GM18858 (cell line): ENCODE measurements around the gene ZMYM4.
"Not testable (repeated sequence)": the region's sequence is repeated elsewhere in the genome, so short reads cannot be mapped to it uniquely, and the experiment has no call there.

Experiments used
- ATAC-seq: cut with Tn5 transposase; IDR thresholded peaks from one replicate; pipeline ENCODE4 v1.9.1; 2021; ENCODE audit not compliant: unreplicated experiment

Gene ZMYM4

DNA sequence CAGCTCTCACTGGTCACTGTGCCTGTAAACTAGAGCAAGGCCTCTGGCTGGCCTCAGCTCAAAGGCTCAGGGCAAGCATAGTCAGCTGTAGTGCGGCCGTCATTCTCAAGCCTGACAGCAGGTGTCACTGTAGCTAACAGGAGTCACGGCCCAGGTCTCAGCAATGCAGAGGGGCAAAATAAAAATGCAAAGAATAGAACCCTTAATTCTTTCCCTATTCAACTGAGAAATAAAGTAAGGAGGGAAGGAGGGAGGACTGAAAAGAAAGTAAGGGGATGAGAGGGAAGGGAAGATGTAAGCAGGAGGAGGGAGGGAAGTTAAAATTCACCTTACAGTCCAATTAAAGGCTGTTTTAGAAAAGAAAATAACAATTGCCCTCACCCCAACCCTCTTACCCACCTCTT is 182.6 kb downstream of the ZMYM4 start:
- no peak for ATAC-seq

DNA sequence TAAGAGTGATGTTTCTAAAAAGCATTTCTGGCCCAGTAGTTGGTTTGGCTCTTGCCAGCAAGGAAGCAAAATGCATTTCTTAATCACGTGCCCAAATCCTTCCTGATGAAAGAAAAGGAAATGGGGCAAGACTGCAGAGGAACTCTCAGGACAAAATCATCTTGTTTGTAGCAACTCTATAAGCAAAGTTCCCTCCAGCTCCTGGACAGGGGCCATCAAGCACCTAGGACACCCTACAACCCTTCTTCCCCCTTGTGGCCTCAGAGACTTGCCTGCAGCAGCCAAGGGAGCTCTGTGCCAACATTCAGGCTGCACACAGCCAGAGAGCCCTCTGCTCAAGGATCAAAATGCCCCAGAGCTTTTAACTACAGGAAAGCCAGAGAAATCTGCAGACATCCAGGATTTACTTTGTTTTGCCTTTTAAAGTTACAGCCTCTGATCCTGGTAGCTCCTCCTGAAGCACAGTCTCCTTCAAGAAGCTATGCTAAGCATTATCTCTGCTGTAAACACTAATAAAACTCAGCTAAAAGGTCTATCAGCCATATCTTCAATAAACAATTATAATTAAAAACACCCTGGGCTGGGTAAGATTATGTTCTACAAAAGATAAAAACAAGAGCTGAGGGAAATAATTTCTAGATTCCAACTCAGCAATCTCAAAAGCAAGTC is 183.7 kb downstream of the ZMYM4 start:
- ATAC-seq = no peak

DNA sequence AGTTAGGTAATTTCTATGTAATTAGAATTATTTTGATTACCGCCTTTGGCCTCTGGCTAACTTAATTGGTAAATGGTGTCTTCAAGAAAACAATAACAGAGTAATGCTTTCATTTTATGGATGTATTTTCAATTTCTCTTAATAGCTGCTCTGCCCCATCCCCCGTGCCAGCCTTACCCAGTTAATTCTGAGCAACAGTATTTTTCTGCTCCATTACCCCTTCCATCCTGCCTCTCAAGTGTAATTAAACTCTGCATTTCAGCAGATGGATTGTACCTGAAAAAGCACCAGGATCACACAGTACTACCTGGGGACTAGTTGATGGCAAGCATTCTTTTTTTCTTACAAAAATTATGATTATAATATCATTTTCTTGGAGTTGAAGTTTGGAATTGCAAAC is 184.5 kb downstream of the ZMYM4 start:
- ATAC-seq = no peak

DNA sequence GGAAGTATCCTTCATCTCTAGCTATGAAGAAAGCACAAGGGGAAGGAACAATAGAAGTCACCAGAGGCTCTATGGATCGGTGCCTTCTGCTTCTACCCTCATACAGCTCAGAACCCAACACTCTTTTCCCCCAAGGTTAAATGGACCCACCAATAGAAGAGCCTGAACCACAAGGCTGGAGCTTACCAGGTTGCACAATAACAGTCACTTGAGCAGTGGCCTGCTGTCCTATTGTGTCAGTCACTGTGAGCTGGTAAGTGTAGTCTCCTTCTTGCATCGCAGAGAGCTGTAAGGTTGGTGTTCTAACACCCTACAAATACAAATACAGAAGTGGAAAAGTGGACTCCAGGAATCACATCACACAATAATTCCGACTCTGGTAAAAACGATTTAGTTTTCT is 185.7 kb downstream of the ZMYM4 start:
- no peak for ATAC-seq

DNA sequence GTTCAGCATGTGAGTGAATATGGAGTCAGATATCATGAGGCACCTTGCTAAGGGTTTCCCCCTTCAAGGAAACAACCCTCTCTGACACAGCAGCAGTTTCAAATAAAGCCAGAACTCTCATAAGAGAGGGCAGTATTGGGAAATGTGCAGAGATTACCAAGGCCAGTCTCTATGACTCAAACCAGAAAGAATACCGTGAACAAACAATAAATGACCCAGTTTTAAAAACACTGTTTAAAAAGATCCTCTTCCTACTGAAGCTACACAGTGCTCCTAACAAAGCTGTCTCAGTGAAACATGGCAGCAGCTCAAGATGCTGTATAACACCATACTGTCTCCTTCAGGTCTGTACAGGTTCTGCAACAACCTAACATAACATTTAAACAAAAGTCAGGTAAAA is 186.1 kb downstream of the ZMYM4 start:
- no peak for ATAC-seq

DNA sequence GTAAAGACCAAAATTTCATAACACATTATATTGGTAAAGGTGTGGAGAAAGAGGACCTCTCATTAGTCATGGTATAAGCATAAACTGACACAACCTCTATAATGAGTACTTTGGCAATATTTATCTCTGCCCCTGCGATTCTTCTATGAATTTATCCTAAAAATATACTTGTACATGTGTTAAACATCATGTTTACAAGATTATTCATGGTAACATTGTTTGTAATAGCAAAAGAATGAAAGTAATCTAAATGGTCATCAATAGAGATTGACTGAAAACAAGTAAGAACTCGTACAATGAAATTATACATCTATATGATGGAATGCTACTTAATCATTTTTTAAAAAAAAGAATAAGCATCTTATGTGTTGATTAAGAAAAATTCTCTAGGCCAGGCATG is 192.3 kb downstream of the ZMYM4 start:
- ATAC-seq = no peak

DNA sequence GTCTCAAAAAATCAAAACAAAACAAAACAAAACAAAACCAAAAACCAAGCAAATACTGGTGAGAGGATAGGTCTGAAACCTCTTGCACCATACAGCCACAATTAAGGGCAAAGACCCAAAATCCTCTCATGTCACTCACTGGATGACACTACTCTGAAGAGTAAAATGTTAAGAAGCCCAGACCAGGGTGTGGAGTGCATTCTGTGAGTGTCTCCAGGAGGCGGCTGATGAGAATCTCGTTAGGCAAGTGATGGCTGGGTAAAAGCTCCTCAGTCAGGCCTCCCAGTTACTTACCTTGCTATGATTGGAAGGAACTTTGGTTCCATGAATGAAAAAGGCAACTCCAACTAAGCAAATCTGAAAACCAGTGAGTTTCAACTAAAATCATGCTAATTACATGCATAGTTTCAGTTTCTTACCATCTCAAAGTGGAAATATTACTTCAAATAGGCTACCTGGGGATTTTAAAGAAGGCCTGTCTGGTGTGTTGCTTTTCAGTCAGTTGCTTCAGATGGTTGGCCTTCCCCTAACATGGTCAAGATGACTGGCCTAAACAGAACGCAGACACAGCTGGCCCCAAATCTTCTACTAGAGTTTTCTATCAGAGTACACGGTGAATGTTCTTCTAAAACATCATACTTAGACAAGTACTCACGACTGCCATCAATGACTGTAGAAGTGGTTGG is 193.6 kb downstream of the ZMYM4 start:
- no peak for ATAC-seq

DNA sequence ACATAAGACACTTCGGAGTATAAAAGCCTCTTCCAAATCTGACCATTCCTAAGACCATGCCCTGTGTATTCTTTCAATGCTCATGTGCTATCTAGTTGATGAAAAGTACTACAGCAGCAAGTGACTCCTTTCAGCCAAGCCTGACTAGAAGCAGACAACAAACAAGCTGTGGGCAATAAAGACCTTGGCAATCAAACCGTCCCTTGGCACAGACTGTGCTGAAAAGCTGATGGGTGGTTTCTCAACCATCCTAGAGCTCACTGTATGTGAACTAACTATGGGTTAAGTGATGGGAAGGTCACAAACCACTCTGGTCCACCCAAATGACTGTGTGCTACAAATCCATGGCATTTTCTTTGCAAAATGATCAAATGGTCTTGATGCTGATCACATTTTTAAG is 194.7 kb downstream of the ZMYM4 start:
- no peak for ATAC-seq

DNA sequence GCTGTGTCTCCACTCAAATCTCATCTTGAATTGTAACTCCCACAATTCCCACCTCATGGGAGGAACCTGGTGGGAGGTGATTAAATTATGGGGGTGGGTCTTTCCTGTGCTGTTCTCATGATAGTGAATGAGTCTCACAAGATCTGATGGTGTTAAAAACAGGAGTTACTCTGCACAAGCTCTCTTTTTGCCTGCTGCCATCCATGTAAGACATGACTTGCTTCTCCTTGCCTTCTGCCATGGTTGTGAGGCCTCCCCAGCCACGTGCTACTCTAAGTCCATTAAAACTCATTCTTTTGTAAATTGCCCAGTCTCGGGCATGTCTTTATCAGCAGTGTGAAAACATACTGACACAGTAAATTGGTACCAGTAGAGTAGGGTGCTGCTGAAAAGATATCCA is 195.2 kb downstream of the ZMYM4 start:
- not testable (repeated sequence) for ATAC-seq

DNA sequence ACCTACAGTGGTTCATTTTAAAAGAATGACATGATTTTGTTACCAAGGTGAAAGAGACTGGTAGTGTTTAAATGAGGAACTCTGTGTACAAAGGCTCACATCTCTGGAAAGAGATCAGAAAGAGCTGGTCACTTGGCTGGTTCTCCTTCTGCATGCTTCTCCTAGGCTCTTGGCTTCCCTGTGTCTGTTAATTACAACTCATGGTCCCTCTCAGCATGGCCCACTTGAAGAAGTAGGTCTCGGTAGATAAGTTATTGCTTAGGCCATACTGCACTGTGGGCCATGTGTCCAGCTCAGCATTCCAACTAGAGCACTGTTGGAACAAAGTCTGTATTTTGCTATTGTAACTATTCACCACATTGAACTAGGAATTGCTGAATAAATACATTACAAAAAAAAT is 197.6 kb downstream of the ZMYM4 start:
- ATAC-seq = no peak

DNA sequence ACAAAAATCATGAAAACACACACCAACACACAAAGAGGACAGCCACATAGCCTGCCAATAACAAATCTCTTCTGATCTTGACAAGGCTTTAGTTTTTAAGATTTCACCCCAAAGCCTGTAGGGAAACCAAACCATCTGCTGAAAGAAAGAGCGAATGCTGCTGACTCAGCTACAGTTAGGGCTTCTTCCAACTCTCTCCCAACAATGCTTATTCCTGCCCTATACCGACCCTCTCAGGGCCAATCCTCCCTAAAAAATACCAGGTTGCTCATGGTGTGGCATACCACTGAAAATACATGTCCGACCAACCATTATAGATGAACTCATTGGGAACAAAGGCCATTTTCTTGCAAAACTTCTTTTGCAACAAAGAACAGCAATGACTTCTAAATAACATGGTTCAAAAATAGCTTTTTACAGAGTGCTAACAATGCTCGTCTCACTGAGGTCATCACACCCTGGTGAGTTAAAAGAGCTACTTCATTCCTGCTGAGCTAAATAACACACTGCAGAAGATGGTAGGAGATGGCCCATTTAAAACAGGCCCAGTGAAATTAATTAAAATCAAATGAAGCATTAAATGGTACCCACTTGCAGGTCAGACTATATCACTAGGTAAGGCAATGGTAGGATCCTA is 202.6 kb downstream of the ZMYM4 start:
- ATAC-seq = no peak
